Heart left ventricle (tissue), 16 donors: ENCODE results near the gene CRYBG3. TPM values are rescaled to one million over a fixed set of nuclear protein-coding genes. Genes with fewer than 3 reads are reported as not detected.

Experiments used
- ATAC-seq, 4 donors: fragments of 200-7000 bp; cut with Tn5 transposase; one replicate each; pipeline ENCODE4 v1.9.1; 2020 to 2022; ENCODE audit warnings: moderate library complexity in 4 of 4, mild to moderate bottlenecking in 3 of 4, moderate number of reproducible peaks in 1 of 4
- DNase-seq, 5 donors: peaks; one replicate each; pipeline ENCODE4 v3.0.0-alpha.2; 2020
- H3K27ac ChIP-seq, 12 donors: fragments of 200-600 bp; sonication (generic) in 4 of 12; one replicate each; pipeline versions ENCODE4 v1.5.0 to v1.8.0; 2016 to 2022; ENCODE audit warnings: mild to moderate bottlenecking in 2 of 12
- H3K27me3 ChIP-seq, 9 donors: fragments of 200-600 bp; sonication (generic) in 2 of 9; one replicate each; pipeline versions ENCODE4 v1.5.1 to v1.8.0; 2016 to 2022; ENCODE audit warnings: mild to moderate bottlenecking in 3 of 9
- H3K36me3 ChIP-seq, 9 donors: fragments of 200-600 bp; sonication (generic) in 2 of 9; one replicate each; pipeline versions ENCODE4 v1.5.0 to v1.8.0; 2018 to 2022; ENCODE audit warnings: mild to moderate bottlenecking in 2 of 9
- H3K4me1 ChIP-seq, 12 donors: fragments of 200-600 bp; sonication (generic) in 4 of 12; one replicate each; pipeline versions ENCODE4 v1.5.0 to v1.8.0; 2016 to 2022; ENCODE audit warnings: mild to moderate bottlenecking in 3 of 12
- H3K4me3 ChIP-seq, 12 donors: fragments of 200-600 bp; sonication (generic) in 4 of 12; one replicate each; pipeline versions ENCODE4 v1.5.0 to v1.8.0; 2017 to 2022; ENCODE audit warnings: mild to moderate bottlenecking in 9 of 12, moderate library complexity in 4 of 12
- H3K9me3 ChIP-seq, 12 donors: fragments of 200-600 bp; sonication (generic) in 4 of 12; one replicate each; pipeline versions ENCODE4 v1.5.0 to v1.8.0; 2016 to 2022; ENCODE audit warnings: mild to moderate bottlenecking in 1 of 12
- CTCF ChIP-seq, 12 donors: fragments of 200-600 bp; sonication (generic) in 4 of 12; IDR thresholded peaks; one replicate each; pipeline versions ENCODE4 v1.5.0 to v1.8.0; 2018 to 2022; ENCODE audit warnings: antibody characterized with exemption in 12 of 12, mild to moderate bottlenecking in 5 of 12
- POLR2A ChIP-seq, 2 donors: fragments of 450-650 bp; IDR thresholded peaks; one replicate each; pipeline ENCODE4 v1.6.1; 2017; ENCODE audit warnings: antibody characterized with exemption in 2 of 2, mild to moderate bottlenecking in 2 of 2, moderate library complexity in 2 of 2
- WGBS, 4 donors: extraction: QIAGEN DNeasy Blood & Tissue Kit in 2 of 4; methylation state at CpG; one replicate each; pipeline versions ENCODE4 v1.1.5 to v1.1.7; 2013 to 2018; 5-methylcytosine and 5-hydroxymethylcytosine counted together
- intact Hi-C, 10 donors: fragments of 100-400 bp; cut with DNase I; formaldehyde crosslinking; loops; one replicate each; pipeline versions ENCODE4 v1.11.1 to v1.14.2; 2022
- polyA plus RNA-seq, 2 donors: library from polyadenylated mRNA; stranded (reverse); fragments of 200-250 nt; gene quantifications; one replicate each; pipeline ENCODE4 v1.2.3, GENCODE V29; 2013
- total RNA-seq, 9 donors: library from RNA; depleted of rRNA in 2 of 9; stranded (reverse); fragments of >200 nt in 2 of 9; fragmentation: NEBNext Ultra II Directional in 3 of 9; extraction: Animal tissue kit (Norgen Biotek cat#: 25700) in 3 of 9; gene quantifications; one replicate each; pipeline versions ENCODE4 v1.1.0 to v1.2.4, GENCODE V29; 2016 to 2023
- donor health status: ischemic (EF 13 %, LVEDD 7.1; RV severe dilation, severe dysfunction).
- donor health status: healthy with polysubstance abuse.
- donor health status: DM: no; HTN: yes; CAD: no.
- donor health status: DM: no; HTN: no; CAD: no.
- donor health status: ischemic (EF 25% LVEDD 6.9; RV normal size, moderate dysfunction).
- donor health status: ischemic (EF 25% LVEDD 5.7; RV mildly dilated, moderate dysfunction).
- donor health status: healthy.
- donor health status: DM: yes; HTN: yes; CAD: no.
- donor health status: ischemic (EF 35%, LVEDD 5.7; RV mildly dilated, moderate dysfunction).
- donor health status: nonischemic (EF 11% LVEDD 7.7; RV severe dilation, severe dysfunction).
- donor health status: DM: yes; HTN: yes; CAD: no.
- donor health status: PGD.
- donor health status: ischemic (EF 29% LVEDD 5.4; RV normal size, mild dysfunction).
- donor health status: nonischemic (EF 23%, LVEDD 6.1; RV moderate dilation, normal function).

Gene CRYBG3
- total and polyA plus RNA-seq, 11 donors = 5.5 to 34.1 (median 20.9) TPM

GRCh38 chr3:97993526-97993925, 171.7 kb downstream of the CRYBG3 start:
- H3K27me3 ChIP-seq = no peaks in the 10 kb centered on the region
- intact Hi-C loops = no loop called here
- ATAC-seq = no peak

GRCh38 chr3:97994328-97994945, 172.6 kb downstream of the CRYBG3 start:
- ATAC-seq = no peak
- intact Hi-C loops = no loop called here
- TF ChIP-seq POLR2A (IDR thresholded peaks at IDR 0.05) (no peak), CTCF (IDR thresholded peaks at IDR 0.05) (no peak)
- Histone ChIP-seq H3K27me3 (no peaks in the 10 kb centered on the region), H3K36me3 (no peaks in the 10 kb centered on the region), H3K4me1 (peaks cover 0 to 13% (median 0%) of the 10 kb centered on the region in 12 donors), H3K4me3 (no peak overlapping the region), H3K27ac (no peak overlapping the region), H3K9me3 (no peaks in the 10 kb centered on the region)
- WGBS, 4 donors = 87 to 92% (median 89%) methylated on average over 2 of the region's 2 CpGs
- no peak for DNase-seq

More at GRCh38 chr3:97993526-97993925, 171.7 kb downstream of the CRYBG3 start:
- DNase-seq = no peak
- TF ChIP-seq POLR2A (IDR thresholded peaks at IDR 0.05) = no peak
- TF ChIP-seq CTCF (IDR thresholded peaks at IDR 0.05) = no peak
- H3K4me1 ChIP-seq = peaks cover 0 to 13% (median 0%) of the 10 kb centered on the region in 12 donors
- H3K4me3 ChIP-seq = no peak overlapping the region
- 74 to 79% (median 78%) methylated on average over 2 of the region's 2 CpGs for WGBS, 4 donors
- H3K27ac ChIP-seq = no peak overlapping the region
- no peaks in the 10 kb centered on the region for H3K9me3 ChIP-seq
- no peaks in the 10 kb centered on the region for H3K36me3 ChIP-seq

Other genes with a start within 250 kb of the CRYBG3 start
- gene ARL6, start 57.3 kb upstream of the CRYBG3 start, total RNA-seq = 1 to 10 TPM; 2.0 to 6.0 (median 3.9) TPM
- 1 to 10 TPM; 1.3 to 4.7 TPM for gene ARL6, start 57.3 kb upstream of the CRYBG3 start, polyA plus RNA-seq
- 10 to 100 TPM; 10.3 to 15.9 (median 12.1) TPM for gene RIOX2, start 150.4 kb downstream of the CRYBG3 start, total RNA-seq
- gene RIOX2, start 150.4 kb downstream of the CRYBG3 start, polyA plus RNA-seq = 10 to 100 TPM in 1 of 2 donors, 1 to 10 TPM in 1; 8.9 to 13.3 TPM
- gene GABRR3, start 213.3 kb downstream of the CRYBG3 start, total RNA-seq = not detected
- gene GABRR3, start 213.3 kb downstream of the CRYBG3 start, polyA plus RNA-seq = not detected